GM12872 (cell line): Measurements from ENCODE around the gene ST6GALNAC1.

Experiments used
- TF ChIP-seq, protein P1 (sequence below): IDR thresholded peaks from 3 replicates; pipeline ENCODE4 v1.5.1; 2011; ENCODE audit warnings: low read depth, mild to moderate bottlenecking, low read length, moderate library complexity; ENCODE audit not compliant: insufficient read depth

Gene ST6GALNAC1

DNA sequence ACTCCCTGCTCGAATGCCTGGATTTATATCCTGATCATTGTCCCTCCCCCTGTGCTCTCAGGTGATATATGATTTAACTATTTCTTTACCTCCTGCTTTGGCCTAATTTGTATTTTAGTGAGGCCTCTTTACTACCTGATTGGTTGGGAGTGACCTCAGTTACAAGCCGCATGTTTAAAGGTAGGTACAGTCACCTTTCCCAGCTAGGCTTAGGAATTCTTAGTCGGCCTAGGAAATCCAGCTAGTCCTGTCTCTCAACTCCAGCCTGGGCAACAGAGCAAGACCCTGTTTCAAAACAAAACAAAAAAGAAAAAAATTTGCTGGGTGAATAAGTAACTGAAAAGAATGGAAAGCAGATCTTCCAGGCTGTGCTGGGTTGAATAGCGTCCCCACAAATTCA lies 31.1 kb downstream of the ST6GALNAC1 start:
- TF ChIP-seq, protein P1, sequence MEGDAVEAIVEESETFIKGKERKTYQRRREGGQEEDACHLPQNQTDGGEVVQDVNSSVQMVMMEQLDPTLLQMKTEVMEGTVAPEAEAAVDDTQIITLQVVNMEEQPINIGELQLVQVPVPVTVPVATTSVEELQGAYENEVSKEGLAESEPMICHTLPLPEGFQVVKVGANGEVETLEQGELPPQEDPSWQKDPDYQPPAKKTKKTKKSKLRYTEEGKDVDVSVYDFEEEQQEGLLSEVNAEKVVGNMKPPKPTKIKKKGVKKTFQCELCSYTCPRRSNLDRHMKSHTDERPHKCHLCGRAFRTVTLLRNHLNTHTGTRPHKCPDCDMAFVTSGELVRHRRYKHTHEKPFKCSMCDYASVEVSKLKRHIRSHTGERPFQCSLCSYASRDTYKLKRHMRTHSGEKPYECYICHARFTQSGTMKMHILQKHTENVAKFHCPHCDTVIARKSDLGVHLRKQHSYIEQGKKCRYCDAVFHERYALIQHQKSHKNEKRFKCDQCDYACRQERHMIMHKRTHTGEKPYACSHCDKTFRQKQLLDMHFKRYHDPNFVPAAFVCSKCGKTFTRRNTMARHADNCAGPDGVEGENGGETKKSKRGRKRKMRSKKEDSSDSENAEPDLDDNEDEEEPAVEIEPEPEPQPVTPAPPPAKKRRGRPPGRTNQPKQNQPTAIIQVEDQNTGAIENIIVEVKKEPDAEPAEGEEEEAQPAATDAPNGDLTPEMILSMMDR = no peak

DNA sequence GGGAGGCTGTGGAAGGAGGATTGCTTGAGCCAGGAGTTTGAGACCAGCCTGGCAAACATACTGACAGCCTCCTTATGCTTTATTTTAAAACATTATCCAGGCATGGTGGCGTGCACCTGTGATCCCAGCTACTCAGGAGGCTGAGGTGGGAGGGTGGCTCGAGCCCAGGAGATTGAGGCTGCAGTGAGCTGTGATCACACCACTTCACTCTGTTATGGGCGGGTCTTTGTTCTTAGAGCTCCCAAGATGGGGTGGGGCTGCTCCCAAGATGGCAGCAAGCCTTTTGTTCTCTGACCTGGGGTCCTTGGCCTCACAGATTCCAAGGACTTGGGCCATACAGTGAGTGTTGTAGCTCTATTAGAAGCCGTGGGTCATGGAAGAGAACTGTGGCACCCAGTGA lies 31.8 kb downstream of the ST6GALNAC1 start:
- TF ChIP-seq, protein P1 = no peak

DNA sequence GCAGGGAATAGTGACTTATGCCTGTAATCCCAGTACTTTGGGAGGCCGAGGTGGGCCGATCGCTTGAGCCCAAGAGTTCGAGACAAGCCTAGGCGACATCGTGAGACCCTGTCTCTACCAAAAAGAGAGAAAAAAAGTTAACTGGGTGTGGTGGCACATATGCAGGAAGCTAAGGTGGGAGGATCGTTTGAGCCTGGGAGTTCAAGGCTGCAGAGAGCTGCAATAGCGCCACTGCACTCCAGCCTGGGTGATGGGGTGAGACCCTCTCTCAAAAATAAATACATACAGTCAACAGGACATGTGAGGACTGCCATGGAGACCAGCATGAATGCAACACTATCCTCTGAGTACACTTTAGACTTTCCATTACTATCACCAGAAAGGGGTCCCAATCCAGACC lies 42.5 kb downstream of the ST6GALNAC1 start:
- TF ChIP-seq, protein P1 = no peak

DNA sequence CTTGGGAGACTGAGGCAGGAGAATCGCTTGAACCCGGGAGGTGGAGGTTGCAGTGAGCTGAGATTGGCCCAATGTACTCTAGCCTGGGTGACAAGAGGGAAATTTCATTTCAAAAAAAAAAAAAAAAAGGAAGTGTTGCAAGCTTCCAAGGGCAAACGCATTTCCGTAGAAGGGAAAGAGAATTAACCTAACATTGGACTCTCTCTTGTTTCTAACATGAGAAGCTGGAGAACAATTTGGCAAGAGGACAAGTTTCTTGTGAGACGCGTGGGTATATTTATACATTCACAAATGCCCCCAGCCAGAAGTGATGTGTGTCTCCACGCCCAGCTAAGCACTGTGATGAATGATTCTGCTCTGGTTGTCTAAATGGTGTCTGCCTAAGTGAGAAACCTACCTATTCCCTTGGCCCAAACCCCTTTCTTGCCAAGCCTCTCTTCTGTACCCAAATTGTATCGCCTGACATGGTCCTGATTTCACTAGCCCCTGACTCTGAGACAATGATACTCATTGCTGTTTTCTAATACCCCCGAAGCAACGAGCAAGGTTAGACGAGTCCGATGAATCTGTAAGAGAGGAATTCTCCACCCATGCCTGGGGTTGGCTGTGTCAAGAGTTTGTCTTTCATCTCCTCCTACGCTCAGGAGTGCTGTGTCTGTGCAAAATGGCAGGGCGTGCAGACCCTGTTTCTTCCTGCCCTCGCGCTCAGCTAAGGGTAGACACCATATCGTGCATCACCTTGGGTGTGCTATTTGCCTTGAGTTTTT lies 43.7 kb downstream of the ST6GALNAC1 start:
- TF ChIP-seq, protein P1 = no peak

DNA sequence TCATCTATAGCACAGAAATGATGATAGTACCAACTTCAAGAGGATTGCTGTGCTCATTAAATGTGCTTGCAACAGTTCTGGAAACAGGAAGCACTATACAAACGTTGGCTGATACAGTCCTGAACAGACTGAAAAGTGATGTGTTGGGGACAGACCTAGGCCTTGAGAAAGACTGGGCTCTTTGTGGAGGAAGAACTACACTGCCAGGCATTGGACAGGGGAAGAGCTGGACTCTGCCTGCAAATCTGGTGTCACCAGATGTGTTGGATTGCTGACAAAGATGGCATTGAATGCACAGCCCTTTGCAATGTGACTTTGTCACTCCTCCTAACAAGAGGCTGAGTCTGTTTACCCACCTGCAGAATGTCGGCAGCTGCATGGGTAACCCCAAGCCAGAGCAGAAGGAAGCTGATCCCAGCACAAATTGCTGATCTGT lies 45.5 kb downstream of the ST6GALNAC1 start:
- TF ChIP-seq, protein P1 = no peak

DNA sequence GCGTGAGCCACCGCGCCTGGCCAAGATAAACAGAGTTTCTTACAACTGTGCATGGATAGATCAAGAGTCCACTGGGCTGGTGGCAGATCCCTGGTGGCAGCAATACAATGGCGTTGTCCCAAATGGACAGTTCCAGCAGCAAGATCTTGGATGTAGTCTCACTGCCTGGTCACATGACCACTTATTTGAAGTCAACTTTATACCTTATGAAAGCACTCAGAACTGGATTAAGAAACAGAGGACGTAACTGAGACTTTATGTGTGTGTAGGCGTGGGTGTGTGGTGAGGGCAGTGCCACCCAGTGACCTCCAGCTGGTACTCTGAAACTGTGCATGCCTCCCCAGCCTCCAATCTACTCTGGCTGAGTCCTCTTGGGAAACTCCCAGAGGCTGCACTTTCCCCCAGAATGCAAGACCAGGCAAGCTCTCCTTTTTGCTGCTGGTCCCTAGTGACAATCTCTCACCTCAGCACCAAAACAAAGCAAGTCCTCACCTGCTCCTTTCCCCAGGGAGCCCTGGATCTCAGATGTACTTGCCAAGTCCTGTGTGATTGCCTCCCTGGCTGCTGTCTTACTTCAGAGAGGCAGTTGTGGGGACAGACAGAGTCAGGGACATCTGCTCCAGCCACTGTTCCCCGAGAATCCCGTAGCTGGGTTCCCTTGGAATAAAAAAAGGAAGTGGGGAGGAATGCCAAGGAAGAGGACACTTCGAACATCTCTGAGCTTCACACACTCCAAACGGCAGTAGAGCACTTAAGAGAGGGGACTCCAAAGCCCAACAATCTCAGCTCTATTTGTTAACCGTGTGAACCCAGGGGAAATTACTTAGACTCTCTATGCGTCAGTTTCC lies 46.2 kb downstream of the ST6GALNAC1 start:
- TF ChIP-seq, protein P1 = no peak

DNA sequence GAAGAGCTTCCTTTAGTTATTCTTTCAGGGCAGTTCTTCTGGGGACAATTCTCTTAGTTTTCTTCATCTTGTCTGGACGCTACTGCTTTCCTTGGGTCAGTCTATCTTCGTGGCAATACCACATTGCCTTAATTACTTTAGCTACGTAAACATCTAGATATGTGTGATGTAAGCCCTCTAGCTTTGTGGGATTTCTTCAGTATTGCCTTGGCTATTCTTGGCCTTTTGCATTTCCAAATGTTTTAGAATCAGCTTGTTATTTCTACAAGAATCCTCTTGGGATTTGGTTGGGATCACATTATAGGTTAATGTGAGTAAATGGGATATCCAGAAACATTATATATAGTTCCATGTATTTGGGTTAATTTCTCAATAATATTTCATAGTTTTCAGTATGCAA lies 48.9 kb downstream of the ST6GALNAC1 start:
- TF ChIP-seq, protein P1 = no peak
